ENCODE measurements around the gene BRS3.

The BRS3 gene

DNA sequence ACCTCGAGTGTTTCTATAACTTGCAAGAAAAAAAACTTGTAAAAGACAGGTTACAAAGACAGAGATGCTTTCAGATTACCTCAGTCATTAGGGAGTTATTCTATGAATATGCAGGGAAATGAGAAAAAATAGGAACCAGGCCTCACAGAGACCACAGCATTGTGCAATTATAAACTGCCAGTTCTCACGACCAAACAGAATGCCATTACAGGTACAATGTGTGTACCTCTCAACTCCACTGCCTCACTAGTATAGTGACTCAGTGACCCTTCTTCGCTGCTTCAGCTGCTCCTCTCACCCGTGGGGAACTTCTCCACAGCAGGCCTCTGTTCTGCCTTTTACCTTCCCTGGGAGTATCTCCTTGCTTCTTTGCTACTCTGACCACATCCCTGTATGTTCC lies 7.3 kb downstream of the BRS3 start:
- no peak for DNase-seq (ENCODE audit: low spot score)

DNA sequence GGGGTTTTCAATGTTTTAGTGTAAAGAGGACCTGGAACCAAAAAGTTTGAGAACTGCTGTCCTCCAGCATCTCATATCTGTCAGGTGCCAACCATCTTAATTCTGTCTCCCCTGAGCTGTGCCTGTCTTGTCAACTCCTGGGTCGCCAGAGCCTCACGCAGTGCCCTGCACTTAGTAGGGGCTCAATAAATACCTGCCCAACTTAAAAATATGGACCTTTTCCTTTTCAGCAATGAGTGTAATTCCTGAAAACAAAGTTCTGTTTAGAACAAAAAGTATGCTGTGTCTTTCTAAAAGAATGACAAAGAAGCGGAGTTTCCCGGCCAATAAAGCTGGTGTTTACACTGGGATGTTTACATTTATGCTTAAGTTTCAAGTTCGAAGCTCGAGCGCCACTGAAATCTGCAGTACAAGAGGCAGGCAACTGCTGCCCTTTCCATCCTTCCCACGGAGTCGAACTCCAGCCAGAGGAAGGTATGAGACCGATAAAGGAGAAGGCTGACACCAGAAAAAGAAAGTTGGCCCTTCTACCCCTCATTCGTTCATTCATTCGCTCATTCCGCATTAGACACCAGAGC lies 8.5 kb downstream of the BRS3 start:
- DNase-seq (ENCODE audit: low spot score) = no peak

DNA sequence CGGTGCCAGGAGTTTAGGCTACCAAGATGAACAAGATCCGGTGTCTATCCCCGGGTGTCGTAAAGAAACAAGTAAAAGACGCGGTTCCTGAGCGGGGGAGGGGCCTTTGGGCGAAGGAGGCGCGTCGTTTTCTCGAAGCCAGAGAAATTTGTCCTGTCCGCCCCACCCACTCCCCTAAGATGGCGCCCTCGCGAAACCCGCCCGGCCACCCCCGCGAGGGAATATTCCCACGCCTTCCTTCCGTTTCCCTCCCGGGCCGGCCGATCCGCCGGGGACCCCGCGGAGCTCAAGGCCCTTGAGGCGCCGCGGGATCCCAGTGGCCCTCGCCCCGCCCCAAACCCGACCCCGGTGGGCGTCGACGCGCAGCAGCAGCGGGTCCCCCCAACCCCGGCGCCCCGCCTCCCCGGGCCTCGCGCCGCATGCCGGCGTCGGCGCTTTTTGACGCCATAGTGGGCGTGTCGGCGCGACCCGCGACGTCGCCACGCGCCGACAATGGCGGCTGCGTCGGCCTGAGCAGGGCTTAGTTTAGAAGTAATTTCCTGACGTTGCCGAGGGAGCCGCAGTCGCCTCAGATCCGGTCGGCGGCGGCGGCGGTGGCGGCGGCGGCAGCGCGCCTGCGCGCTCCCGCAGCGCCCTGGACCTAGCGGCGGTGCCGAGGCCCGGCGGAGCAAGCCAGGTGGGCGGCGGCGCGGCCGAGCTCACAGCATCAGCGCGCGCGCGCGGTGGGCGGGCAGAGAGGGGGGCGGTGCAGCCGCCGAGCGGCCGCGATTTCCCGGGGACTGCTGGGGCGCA lies 9.2 kb downstream of the BRS3 start:
- DNase-seq (ENCODE audit: low spot score) = peak; percentile 62

DNA sequence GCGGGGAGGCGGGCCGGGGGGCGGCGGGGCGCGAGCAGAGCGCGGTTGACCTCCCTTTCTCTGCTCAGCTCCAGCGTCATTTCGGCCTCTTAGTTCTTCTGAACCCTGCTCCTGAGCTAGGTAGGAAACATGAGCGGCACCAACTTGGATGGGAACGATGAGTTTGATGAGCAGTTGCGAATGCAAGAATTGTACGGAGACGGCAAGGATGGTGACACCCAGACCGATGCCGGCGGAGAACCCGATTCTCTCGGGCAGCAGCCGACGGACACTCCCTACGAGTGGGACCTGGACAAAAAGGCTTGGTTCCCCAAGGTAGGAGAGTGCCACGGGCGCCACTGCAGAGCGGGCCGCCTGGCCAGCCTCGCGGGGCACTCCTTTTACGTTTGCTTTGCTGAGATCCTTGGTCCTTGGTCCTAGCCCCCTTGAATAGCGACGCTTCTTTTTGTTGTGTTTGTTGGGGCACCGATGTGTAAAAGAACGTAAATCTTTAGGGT lies 9.9 kb downstream of the BRS3 start, which contains the start of gene HTATSF1:
Gene HTATSF1, plus strand, starts transcription at position 37 of the 497 bp plus-strand sequence. Its CDS starts 93 bp downstream, at position 130.
- DNase-seq (ENCODE audit: low spot score) = peak; percentile 4

DNA sequence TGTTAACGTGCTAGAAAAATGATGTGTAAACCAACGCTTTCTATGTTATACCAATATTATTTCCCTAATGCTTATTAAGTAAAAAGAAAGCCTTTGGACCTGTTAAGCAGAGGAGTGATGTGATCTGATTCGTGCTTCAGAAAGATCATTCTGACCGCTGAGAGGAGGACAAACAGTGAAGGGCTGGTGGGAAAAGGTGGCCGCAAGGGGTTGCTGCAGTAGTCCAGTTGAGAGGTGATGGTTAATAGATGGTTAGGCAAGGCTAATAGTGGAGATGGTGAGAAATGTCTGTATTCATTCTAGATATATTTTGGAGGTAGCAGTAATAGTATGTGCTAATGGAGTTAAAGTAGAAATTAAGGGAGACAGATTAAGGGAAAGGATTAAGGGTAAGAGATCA lies 31.3 kb downstream of the BRS3 start:
- no peak for DNase-seq (ENCODE audit: low spot score)

DNA sequence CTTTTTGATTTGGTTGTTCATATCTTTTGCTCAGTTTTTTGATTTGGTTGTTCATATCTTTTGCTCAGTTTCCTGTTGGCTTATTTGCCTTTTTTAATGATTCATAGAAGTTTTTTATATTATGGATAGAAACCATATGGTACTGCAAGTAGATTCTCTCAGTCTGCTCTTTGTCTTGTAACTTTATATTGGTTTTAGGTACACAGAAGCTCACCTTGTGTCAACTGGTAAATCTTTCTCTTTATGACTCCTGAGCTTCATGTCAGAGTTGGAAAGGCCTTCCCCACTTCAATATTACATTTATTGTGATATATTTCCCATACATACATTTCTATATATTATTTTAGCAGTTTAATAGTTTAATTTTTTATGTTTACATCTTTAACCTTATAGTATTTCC lies 36.0 kb downstream of the BRS3 start:
- no peak for DNase-seq (ENCODE audit: low spot score)

DNA sequence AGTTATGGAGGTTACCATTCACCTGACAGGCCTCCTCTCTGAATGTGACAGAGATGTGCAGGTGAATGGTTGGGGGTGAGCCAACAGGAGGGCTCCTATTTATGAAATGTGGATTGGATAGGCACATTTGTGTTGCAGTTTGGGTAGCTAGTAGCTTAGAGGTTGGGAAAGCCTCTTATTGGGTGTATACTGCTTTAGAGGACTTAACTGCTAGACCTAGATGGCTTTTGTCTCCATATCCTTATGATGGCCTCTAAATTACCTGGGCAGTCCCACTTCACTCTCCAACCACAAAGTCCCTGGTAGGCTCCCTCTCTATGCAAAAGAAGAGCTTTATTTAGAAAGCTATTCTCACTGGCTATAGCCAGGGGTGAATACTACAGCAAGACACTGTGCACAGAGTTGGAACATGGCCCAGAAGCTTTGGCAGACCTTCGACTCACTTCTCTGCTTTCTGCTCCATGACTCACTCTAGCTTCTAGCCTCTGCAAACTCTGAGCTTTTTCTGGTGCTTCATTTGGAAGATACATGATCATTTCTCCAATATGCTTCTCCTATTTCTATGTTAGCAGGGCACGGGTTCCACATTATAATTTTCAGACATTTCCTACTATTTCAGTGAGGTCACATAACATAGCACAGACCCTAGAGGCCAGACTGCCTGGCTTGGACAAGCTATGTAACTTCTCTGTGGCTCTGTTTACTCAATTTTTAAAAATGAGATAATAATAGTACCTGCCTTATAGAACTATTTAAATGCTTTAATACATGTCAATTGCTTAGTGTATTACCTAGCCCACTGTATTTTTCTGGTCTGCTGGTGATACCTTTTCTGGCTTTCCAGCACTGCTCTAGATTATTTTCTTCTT lies 38.2 kb downstream of the BRS3 start:
- DNase-seq (ENCODE audit: low spot score) = no peak

DNA sequence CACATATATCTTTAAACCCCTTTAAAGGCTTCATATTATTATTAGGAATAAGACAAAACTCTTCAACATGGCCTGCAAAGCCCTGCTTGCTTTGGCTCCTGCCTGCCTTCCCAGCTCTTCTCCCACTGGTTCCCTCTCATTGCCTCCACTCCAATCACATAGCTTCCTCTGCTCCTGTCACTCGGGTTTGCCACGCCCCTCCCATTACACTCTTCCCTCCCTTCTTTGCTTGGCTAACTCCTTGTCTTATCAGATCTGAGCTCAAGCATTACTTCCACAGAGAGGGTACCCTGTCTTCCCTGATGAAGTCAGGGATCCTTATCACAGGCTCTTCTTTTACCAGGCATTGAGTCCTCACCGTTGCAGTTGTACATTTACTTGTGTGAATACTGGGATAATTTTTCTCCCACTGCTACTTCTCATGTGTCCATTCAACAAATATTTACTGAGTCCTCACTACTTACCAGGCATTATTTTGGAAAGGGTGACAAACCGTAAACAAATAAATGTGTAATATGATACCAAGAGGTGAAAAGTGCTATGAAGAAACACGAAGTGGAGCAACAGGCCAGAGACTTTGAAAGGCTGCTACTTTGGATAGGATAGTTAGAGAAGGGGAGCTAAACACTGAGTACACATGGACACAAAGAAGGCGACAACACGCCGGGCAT lies 41.0 kb downstream of the BRS3 start:
- no peak for DNase-seq (ENCODE audit: low spot score)

GRCh38 chrX:136529795-136530194 lies 42.0 kb downstream of the BRS3 start:
- DNase-seq (ENCODE audit: low spot score) = no peak

GRCh38 chrX:136531951-136532350 lies 44.2 kb downstream of the BRS3 start, which contains the start of gene VGLL1:
VGLL1 (plus strand) TSS chrX:136532215; CDS start chrX:136536021, 3,806 bp downstream.
- DNase-seq (ENCODE audit: low spot score) = no peak

DNA sequence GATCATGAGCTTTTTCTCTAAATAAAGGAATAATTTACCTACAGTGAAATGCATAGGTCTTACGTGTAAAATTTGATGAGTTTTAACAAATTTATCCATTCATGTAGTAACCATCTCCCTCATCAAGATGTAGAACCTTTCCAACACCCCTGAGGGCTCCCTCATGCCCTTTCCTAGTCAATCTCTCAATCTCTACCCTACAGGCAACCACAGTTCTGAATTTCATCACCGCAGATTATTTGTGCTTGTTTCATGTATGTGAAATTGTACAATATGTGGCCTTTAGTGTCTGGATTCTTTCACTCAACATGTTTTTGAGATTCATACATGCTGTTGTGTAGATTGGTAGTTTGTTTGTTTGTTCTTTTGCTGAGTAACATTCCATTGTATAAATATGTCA lies 46.4 kb downstream of the BRS3 start:
- no peak for DNase-seq (ENCODE audit: low spot score)

DNA sequence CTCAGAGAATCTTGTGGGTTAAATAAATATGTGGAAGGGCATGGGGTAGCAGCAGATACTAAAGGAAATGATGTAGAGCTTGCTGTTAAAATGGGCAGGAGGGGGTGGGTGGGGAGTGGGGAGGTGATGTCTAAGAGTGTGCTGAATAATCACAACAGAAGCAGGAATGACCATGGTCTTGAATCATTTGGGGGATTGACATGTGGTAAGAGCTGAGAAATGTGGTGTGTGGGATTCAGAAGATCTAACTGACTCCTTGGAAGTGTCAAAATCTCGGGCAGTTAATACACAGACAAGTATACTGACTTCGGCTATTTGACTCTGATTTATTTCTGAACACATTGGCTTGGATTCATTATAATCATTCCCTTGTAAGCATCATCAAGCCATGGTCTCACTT lies 51.1 kb downstream of the BRS3 start:
- no peak for DNase-seq (ENCODE audit: low spot score)

DNA sequence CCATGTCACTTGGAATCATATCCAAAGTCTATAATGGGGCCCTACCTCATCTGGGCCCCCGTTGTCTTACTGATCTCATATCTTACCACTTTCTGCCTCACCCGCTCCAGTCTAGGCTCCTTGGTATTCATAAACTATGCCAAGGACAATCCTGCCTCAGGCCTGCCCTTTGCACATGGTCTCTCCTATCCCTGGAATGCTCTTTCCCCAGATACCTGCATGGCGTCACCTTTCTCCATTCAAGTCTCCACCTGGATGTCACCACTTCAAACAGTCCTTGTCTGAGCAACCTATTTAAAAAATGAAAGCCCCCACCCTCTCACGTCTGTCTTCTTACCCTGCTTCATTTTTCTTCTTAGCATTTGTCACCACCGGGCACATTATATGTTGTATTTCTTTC lies 52.5 kb downstream of the BRS3 start:
- no peak for DNase-seq (ENCODE audit: low spot score)

GRCh38 chrX:136541294-136541693 lies 53.5 kb downstream of the BRS3 start:
- no peak for DNase-seq (ENCODE audit: low spot score)

DNA sequence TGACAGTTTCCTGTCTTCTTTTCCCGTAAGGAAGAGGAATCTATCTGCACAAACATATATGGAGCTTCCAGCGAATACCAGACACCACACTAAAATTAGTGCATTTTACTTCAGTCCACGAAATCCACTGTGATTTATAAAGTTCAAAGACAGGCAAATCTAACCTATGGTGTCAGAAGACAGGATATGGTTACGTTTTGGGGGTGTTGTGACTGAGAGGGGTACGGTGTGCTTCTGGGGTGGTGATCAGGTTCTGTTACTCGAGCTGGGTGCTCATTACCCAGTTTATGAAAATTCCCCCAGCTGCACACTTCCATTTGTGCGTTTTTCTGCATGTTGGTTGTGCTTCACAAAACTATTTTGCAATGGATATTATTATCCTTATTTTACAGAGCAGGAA lies 54.5 kb downstream of the BRS3 start:
- DNase-seq (ENCODE audit: low spot score) = no peak
